Measurements from ENCODE around the gene SMKR1.

DNA sequence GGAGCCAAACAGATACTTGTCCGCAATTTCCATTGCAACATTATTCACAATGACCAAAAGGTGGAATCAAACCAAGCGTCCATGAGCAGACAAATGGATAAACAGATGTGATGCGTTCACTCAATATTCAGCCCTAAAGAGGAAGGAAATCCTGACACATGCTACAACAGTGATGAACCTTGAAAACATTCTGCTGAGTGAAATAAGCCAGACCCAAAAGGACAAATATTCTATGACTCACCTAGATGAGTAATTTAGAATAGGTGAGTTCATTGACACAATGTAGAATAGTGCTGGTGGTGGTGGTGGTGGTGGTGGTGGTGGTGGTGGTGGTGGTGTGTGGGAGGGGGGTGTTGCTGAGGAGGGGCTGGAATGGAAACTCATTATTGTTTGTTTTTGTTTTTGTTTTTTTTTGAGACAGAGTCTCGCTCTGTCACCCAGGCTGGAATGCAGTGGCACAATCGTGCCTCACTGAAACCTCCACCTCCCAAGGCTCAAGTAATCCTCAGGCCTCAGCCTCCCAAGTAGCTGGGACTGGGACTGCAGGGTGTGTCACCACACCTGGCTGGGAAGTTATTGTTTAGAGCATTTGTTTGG, 28.6 kb downstream of the SMKR1 start:
- TF ChIP-seq, protein P1, sequence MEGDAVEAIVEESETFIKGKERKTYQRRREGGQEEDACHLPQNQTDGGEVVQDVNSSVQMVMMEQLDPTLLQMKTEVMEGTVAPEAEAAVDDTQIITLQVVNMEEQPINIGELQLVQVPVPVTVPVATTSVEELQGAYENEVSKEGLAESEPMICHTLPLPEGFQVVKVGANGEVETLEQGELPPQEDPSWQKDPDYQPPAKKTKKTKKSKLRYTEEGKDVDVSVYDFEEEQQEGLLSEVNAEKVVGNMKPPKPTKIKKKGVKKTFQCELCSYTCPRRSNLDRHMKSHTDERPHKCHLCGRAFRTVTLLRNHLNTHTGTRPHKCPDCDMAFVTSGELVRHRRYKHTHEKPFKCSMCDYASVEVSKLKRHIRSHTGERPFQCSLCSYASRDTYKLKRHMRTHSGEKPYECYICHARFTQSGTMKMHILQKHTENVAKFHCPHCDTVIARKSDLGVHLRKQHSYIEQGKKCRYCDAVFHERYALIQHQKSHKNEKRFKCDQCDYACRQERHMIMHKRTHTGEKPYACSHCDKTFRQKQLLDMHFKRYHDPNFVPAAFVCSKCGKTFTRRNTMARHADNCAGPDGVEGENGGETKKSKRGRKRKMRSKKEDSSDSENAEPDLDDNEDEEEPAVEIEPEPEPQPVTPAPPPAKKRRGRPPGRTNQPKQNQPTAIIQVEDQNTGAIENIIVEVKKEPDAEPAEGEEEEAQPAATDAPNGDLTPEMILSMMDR (IDR thresholded peaks at IDR 0.05; ENCODE audit: borderline replicate concordance, extremely low read depth, low read length, poor library complexity, severe bottlenecking): no peak
- TF ChIP-seq EZH2 (IDR thresholded peaks at IDR 0.05; ENCODE audit: borderline replicate concordance, low read depth, low read length, severe bottlenecking): no peak

Measured in DND-41 (cell line).